Rectal smooth muscle tissue (tissue), 1 donor: ENCODE measurements around the gene PTTG1IP2.
"Not testable (repeated sequence)": the region's sequence is repeated elsewhere in the genome, so short reads cannot be mapped to it uniquely, and the experiment has no call there.

Experiments
- H3K27ac ChIP-seq: one replicate; pipeline ENCODE4 v1.7.0; 2013; ENCODE audit warnings: low read depth, low read length, inconsistent platforms
- H3K27me3 ChIP-seq: one replicate; pipeline ENCODE4 v1.7.0; 2013; ENCODE audit warnings: low read length; ENCODE audit not compliant: control insufficient read depth, insufficient read depth
- H3K36me3 ChIP-seq: one replicate; pipeline ENCODE4 v1.7.0; 2013; ENCODE audit warnings: low read length; ENCODE audit not compliant: control insufficient read depth, insufficient read depth
- H3K4me1 ChIP-seq: one replicate; pipeline ENCODE4 v1.7.0; 2013; ENCODE audit warnings: low read length; ENCODE audit not compliant: control insufficient read depth, insufficient read depth
- H3K4me3 ChIP-seq: one replicate; pipeline ENCODE4 v1.7.0; 2013; ENCODE audit warnings: low read length
- H3K9ac ChIP-seq: one replicate; pipeline ENCODE4 v1.7.0; 2013; ENCODE audit warnings: low read length

Gene PTTG1IP2

DNA sequence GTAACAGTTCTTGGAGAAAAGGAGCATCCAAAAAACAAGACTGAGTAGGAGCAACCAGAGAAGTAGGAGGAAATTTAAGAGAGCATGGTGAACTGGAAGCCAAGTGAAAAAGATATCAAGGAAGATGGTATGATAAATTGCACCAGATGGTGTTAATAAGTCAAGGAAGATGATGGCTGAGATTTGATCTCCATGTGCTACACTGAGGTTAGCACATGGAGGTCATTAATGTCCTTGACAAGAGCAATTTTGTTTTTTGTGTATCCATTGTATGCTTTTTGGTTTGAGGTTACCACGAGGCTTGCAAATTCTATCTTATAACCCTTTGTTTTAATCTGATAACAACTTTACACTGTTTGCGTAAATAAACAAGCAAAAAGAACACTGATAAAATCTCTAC, 11.3 kb upstream of the PTTG1IP2 start:
- H3K27me3 ChIP-seq, result no peaks in the 10 kb centered on the region
- H3K9ac ChIP-seq, result no peak overlapping the region
- H3K4me1 ChIP-seq, result peaks cover 3% of the 10 kb centered on the region
- H3K36me3 ChIP-seq, result no peaks in the 10 kb centered on the region
- H3K4me3 ChIP-seq, result no peak overlapping the region
- H3K27ac ChIP-seq, result no peak overlapping the region

DNA sequence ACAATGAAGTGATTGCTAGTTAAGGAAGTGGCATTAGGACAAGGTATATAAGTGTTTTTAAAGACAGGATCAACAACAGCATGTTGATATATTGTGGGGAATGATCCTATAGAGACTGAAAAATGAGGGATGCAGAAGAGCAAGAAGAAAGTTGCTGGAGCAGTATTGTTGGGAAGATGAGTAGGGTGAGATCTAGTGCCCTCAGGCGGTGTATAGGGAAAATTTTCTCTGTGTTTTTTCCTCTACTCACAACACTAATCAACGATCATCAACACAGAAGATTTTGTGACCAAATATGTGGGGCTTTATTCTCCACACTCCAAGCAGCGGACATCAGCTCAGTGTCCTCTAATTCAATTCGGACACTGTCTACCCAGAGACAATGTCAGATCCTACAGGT, 9.6 kb upstream of the PTTG1IP2 start:
- no peak overlapping the region for H3K4me3 ChIP-seq
- no peaks in the 10 kb centered on the region for H3K36me3 ChIP-seq
- peaks cover 3% of the 10 kb centered on the region for H3K4me1 ChIP-seq
- H3K27ac ChIP-seq, result no peak overlapping the region
- H3K9ac ChIP-seq, result no peak overlapping the region
- no peaks in the 10 kb centered on the region for H3K27me3 ChIP-seq

- Histone ChIP-seq H3K4me3 (no peak overlapping the region), H3K36me3 (no peaks in the 10 kb centered on the region), H3K27ac (no peak overlapping the region), H3K4me1 (no peaks in the 10 kb centered on the region), H3K27me3 (no peaks in the 10 kb centered on the region), H3K9ac (no peak overlapping the region)
Measured at GRCh38 chr7:90461219-90461618, 8.2 kb upstream of the PTTG1IP2 start.

- not testable (repeated sequence) for H3K36me3 ChIP-seq, H3K27me3 ChIP-seq, H3K4me1 ChIP-seq, H3K9ac ChIP-seq
- Histone ChIP-seq H3K27ac (peak overlapping the region; percentile 44), H3K4me3 (peak overlapping the region; percentile 50)
Measured at GRCh38 chr7:90463151-90463628, 6.2 kb upstream of the PTTG1IP2 start.

DNA sequence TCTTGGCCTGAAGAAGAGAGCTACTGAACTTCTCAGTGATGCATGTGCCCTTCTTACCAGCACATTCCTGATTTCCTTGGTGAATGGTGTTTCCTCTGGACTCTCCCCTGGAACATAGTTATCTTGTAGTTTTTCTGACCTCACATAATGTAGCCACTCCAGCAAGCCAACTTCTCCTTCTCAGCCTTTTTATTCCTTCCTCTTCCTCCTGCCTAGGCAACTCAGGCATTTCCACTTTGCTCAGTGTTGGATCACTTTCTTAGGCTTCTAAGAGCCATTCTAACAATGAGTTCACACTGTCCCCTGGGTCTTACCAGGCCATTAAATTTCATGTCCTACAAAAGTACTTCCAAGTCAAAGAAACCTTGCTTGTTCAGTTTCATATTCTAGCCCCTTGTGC, 3.6 kb upstream of the PTTG1IP2 start:
- Histone ChIP-seq H3K27ac (no peak overlapping the region), H3K27me3 (no peaks in the 10 kb centered on the region), H3K36me3 (no peaks in the 10 kb centered on the region), H3K4me1 (no peaks in the 10 kb centered on the region), H3K4me3 (no peak overlapping the region), H3K9ac (no peak overlapping the region)

- no peak overlapping the region for H3K9ac ChIP-seq
- no peaks in the 10 kb centered on the region for H3K4me1 ChIP-seq
- no peak overlapping the region for H3K27ac ChIP-seq
- no peak overlapping the region for H3K4me3 ChIP-seq
- no peaks in the 10 kb centered on the region for H3K36me3 ChIP-seq
- no peaks in the 10 kb centered on the region for H3K27me3 ChIP-seq
Measured at GRCh38 chr7:90472805-90473540, 3.5 kb downstream of the PTTG1IP2 start.

GRCh38 chr7:90473814-90474213, 4.4 kb downstream of the PTTG1IP2 start:
- H3K9ac ChIP-seq, result no peak overlapping the region
- H3K4me1 ChIP-seq, result no peaks in the 10 kb centered on the region
- no peaks in the 10 kb centered on the region for H3K36me3 ChIP-seq
- H3K4me3 ChIP-seq, result no peak overlapping the region
- H3K27ac ChIP-seq, result no peak overlapping the region
- H3K27me3 ChIP-seq, result no peaks in the 10 kb centered on the region

GRCh38 chr7:90474284-90475210, 5.1 kb downstream of the PTTG1IP2 start:
- H3K4me3 ChIP-seq, result no peak overlapping the region
- H3K27ac ChIP-seq, result no peak overlapping the region
- no peaks in the 10 kb centered on the region for H3K27me3 ChIP-seq
- H3K4me1 ChIP-seq, result no peaks in the 10 kb centered on the region
- H3K36me3 ChIP-seq, result no peaks in the 10 kb centered on the region
- H3K9ac ChIP-seq, result no peak overlapping the region

DNA sequence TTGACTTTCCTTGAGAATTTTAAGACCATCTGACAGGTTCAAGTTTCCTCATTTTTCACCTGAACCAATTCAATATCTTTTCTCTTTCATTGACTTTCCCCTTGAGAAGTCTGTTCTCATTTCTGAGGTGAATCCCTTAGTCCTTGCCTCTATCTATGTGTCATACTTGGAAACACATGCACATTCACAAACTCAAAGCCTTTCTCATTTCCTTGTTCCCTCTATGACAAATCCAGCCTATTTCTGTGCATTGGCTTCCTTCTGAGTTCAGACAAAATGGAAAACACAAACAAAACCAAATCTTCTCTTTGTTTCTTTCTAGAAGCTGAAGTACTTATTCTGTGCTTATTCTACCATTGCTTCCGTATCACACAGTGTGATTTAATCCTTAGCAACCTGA, 13.8 kb downstream of the PTTG1IP2 start:
- no peak overlapping the region for H3K27ac ChIP-seq
- H3K4me3 ChIP-seq, result no peak overlapping the region
- H3K27me3 ChIP-seq, result no peaks in the 10 kb centered on the region
- H3K9ac ChIP-seq, result no peak overlapping the region
- H3K4me1 ChIP-seq, result no peaks in the 10 kb centered on the region
- no peaks in the 10 kb centered on the region for H3K36me3 ChIP-seq

- H3K9ac ChIP-seq, result no peak overlapping the region
- no peaks in the 10 kb centered on the region for H3K4me1 ChIP-seq
- no peaks in the 10 kb centered on the region for H3K27me3 ChIP-seq
- H3K27ac ChIP-seq, result no peak overlapping the region
- H3K4me3 ChIP-seq, result no peak overlapping the region
- H3K36me3 ChIP-seq, result no peaks in the 10 kb centered on the region
Measured at GRCh38 chr7:90484706-90485105, 15.3 kb downstream of the PTTG1IP2 start.

GRCh38 chr7:90485734-90486316, 16.4 kb downstream of the PTTG1IP2 start:
- Histone ChIP-seq H3K27ac (no peak overlapping the region), H3K9ac (no peak overlapping the region), H3K4me1 (no peaks in the 10 kb centered on the region), H3K4me3 (no peak overlapping the region), H3K36me3 (no peaks in the 10 kb centered on the region), H3K27me3 (no peaks in the 10 kb centered on the region)

GRCh38 chr7:90487808-90488207, 18.4 kb downstream of the PTTG1IP2 start:
- H3K4me1 ChIP-seq, result no peaks in the 10 kb centered on the region
- H3K27me3 ChIP-seq, result no peaks in the 10 kb centered on the region
- no peak overlapping the region for H3K9ac ChIP-seq
- H3K36me3 ChIP-seq, result no peaks in the 10 kb centered on the region
- H3K4me3 ChIP-seq, result no peak overlapping the region
- H3K27ac ChIP-seq, result no peak overlapping the region
